Natural killer cell (primary cell): ENCODE results near the gene GRXCR2. TPM values are rescaled to one million over a fixed set of nuclear protein-coding genes. Genes with fewer than 3 reads are reported as not detected.

Experiments used
- ATAC-seq, 3 donors: fragments of 150-1000 bp in 2 of 3; fragments of 200-7000 bp in 1 of 3; cut with Tn5 transposase; 1 replicate in 1 of 3; 2 replicates in 2 of 3; pipeline ENCODE4 v1.10.0; 2021; ENCODE audit warnings: mild to moderate bottlenecking in 2 of 3, moderate library complexity in 2 of 3
- DNase-seq, 2 donors: peaks; one replicate each; pipeline versions ENCODE4 v3.0.0 to v3.0.0-alpha.2; 2013 to 2021; ENCODE audit warnings: mixed read lengths in 1 of 2
- H3K27ac ChIP-seq: one replicate; pipeline ENCODE4 v1.5.1; 2013; ENCODE audit warnings: mild to moderate bottlenecking, low read length
- H3K27me3 ChIP-seq: one replicate; pipeline ENCODE4 v1.6.1; 2013; ENCODE audit warnings: low read length; ENCODE audit not compliant: control insufficient read depth, insufficient read depth
- H3K36me3 ChIP-seq: one replicate; pipeline ENCODE4 v1.6.1; 2013; ENCODE audit warnings: low read length; ENCODE audit not compliant: control insufficient read depth, insufficient read depth
- H3K4me1 ChIP-seq: one replicate; pipeline ENCODE4 v1.6.1; 2013; ENCODE audit warnings: low read length; ENCODE audit not compliant: control insufficient read depth, insufficient read depth
- H3K4me3 ChIP-seq: one replicate; pipeline ENCODE4 v1.5.1; 2013; ENCODE audit warnings: low read length
- H3K9me3 ChIP-seq: one replicate; pipeline ENCODE4 v1.6.1; 2013; ENCODE audit warnings: low read length; ENCODE audit not compliant: control insufficient read depth, insufficient read depth
- H3K27ac Mint-ChIP-seq, 2 donors: one replicate each; pipeline ENCODE4 v1.8.0; 2022; ENCODE audit warnings: mild to moderate bottlenecking in 2 of 2, mixed read lengths in 2 of 2, moderate library complexity in 1 of 2
- H3K27me3 Mint-ChIP-seq, 2 donors: one replicate each; pipeline ENCODE4 v1.8.0; 2022; ENCODE audit warnings: low read depth in 2 of 2, mixed read lengths in 2 of 2
- H3K36me3 Mint-ChIP-seq: one replicate; pipeline ENCODE4 v1.8.0; 2022; ENCODE audit warnings: mixed read lengths
- H3K4me1 Mint-ChIP-seq, 2 donors: one replicate each; pipeline ENCODE4 v1.8.0; 2022; ENCODE audit warnings: mixed read lengths in 2 of 2
- H3K4me3 Mint-ChIP-seq: one replicate; pipeline ENCODE4 v1.8.0; 2022; ENCODE audit warnings: mild to moderate bottlenecking, moderate library complexity, mixed read lengths
- H3K9me3 Mint-ChIP-seq, 2 donors: one replicate each; pipeline ENCODE4 v1.8.0; 2022; ENCODE audit warnings: mixed read lengths in 2 of 2
- WGBS: methylation state at CpG from one replicate; pipeline ENCODE4 v1.1.7; 2013; ENCODE audit warnings: missing lambda C conversion rate; ENCODE audit not compliant: insufficient coverage; 5-methylcytosine and 5-hydroxymethylcytosine counted together
- intact Hi-C: fragments of 100-400 bp; cut with micrococcal nuclease; formaldehyde crosslinking; loops from one replicate; pipeline ENCODE4 v1.14.2; 2022
- total RNA-seq, 4 donors: library from RNA; stranded (reverse); fragments of 120-200 nt in 1 of 4; gene quantifications; one replicate each; pipeline versions ENCODE4 v1.2.3 to v1.2.4, GENCODE V29; 2013 to 2022
- TF ChIP-seq, protein P1 (sequence below): fragments of 200-600 bp; IDR thresholded peaks from one replicate; pipeline ENCODE4 v1.8.0; 2022; ENCODE audit warnings: antibody characterized with exemption

Gene GRXCR2
- total RNA-seq, 3 donors from 2014 or later (not counting 1 experiment from before 2014, with no cell fraction given) = not detected

DNA sequence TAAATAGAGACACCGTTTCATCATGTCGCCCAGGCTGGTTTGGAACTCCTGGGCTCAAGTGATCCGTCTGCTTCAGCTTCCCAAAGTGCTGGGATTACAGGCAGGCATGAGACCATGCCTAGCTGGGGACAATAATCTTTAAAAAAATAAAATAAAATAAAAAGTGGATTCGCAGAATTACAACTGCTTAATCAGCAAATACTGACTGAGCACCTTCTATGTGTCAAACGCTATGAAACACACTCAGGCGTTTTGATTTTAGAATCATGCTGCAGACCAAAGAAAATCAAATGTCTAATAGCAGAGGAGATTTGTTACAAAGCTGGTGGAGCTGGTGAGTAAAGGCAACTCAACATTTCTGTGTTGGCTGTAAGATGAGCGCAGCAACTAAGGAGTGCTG lies 40.9 kb upstream of the GRXCR2 start:
- no peak overlapping the region for H3K27ac Mint-ChIP-seq
- ATAC-seq = no peak
- Histone ChIP-seq H3K4me1 (no peaks in the 10 kb centered on the region), H3K36me3 (no peaks in the 10 kb centered on the region), H3K9me3 (no peaks in the 10 kb centered on the region), H3K27ac (no peak overlapping the region), H3K27me3 (no peaks in the 10 kb centered on the region), H3K4me3 (no peak overlapping the region)
- no peaks in the 10 kb centered on the region for H3K27me3 Mint-ChIP-seq
- no peak for DNase-seq
- no peaks in the 10 kb centered on the region for H3K36me3 Mint-ChIP-seq
- no peak overlapping the region for H3K4me3 Mint-ChIP-seq
- WGBS = 92% methylated on average over 7 of the region's 7 CpGs
- TF ChIP-seq, protein P1, sequence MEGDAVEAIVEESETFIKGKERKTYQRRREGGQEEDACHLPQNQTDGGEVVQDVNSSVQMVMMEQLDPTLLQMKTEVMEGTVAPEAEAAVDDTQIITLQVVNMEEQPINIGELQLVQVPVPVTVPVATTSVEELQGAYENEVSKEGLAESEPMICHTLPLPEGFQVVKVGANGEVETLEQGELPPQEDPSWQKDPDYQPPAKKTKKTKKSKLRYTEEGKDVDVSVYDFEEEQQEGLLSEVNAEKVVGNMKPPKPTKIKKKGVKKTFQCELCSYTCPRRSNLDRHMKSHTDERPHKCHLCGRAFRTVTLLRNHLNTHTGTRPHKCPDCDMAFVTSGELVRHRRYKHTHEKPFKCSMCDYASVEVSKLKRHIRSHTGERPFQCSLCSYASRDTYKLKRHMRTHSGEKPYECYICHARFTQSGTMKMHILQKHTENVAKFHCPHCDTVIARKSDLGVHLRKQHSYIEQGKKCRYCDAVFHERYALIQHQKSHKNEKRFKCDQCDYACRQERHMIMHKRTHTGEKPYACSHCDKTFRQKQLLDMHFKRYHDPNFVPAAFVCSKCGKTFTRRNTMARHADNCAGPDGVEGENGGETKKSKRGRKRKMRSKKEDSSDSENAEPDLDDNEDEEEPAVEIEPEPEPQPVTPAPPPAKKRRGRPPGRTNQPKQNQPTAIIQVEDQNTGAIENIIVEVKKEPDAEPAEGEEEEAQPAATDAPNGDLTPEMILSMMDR = no peak
- H3K9me3 Mint-ChIP-seq = no peaks in the 10 kb centered on the region
- H3K4me1 Mint-ChIP-seq = no peaks in the 10 kb centered on the region
- intact Hi-C loops = no loop called here

DNA sequence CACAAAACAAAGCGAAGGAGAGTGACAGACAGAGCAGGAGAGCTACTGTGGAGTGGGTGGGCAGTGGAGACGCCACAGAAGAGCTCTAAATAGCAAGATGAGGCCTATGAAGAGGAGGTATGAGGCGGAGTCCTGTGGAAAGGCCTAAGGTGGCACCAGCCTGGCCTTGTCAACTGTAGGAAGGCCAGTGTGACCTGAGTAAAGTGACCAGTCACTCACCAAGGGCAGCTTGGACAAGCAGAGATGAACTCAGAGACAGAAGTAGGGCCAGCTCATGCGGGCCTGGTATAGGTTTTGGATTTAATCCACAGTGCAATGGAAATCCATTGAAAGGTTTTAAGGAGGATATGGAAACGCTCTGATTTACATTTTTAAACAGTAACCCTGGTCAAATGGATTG lies 39.8 kb upstream of the GRXCR2 start:
- Mint-ChIP-seq H3K4me1 (no peaks in the 10 kb centered on the region), H3K4me3 (no peak overlapping the region), H3K36me3 (no peaks in the 10 kb centered on the region), H3K27me3 (no peaks in the 10 kb centered on the region), H3K9me3 (no peaks in the 10 kb centered on the region), H3K27ac (no peak overlapping the region)
- DNase-seq (no peak), ATAC-seq (no peak)
- Histone ChIP-seq H3K9me3 (no peaks in the 10 kb centered on the region), H3K4me3 (no peak overlapping the region), H3K36me3 (no peaks in the 10 kb centered on the region), H3K27me3 (no peaks in the 10 kb centered on the region), H3K27ac (no peak overlapping the region), H3K4me1 (no peaks in the 10 kb centered on the region)
- TF ChIP-seq, protein P1 = no peak
- intact Hi-C loops = no loop called here
- WGBS = 90% methylated on average over 4 of the region's 5 CpGs

DNA sequence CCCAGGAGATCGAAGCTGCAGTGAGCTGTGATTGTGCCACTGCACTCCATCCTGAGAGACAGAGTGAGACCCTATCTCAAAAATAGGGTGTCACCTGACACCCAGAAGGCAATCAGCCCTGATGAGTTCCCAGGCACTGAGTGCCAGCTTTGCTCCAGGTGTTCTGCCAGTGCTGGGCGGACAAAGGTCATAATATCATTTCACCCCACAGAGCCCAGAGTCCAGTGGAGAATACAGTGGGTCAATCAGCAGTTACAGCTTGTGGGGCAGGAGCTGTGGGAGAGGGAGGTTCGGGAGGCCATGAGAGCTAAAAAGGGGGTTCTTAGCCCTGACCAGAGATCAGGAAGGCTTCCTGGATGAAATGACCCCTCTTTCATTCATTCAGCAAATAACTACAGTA lies 39.2 kb upstream of the GRXCR2 start:
- no peaks in the 10 kb centered on the region for H3K4me1 Mint-ChIP-seq
- no peaks in the 10 kb centered on the region for H3K27me3 ChIP-seq
- no peaks in the 10 kb centered on the region for H3K4me1 ChIP-seq
- no peak overlapping the region for H3K4me3 ChIP-seq
- H3K27me3 Mint-ChIP-seq = no peaks in the 10 kb centered on the region
- TF ChIP-seq, protein P1 = no peak
- H3K9me3 Mint-ChIP-seq = no peaks in the 10 kb centered on the region
- ATAC-seq (no peak), DNase-seq (no peak)
- intact Hi-C loops = no loop called here
- no peak overlapping the region for H3K4me3 Mint-ChIP-seq
- no peaks in the 10 kb centered on the region for H3K36me3 Mint-ChIP-seq
- no peak overlapping the region for H3K27ac ChIP-seq
- WGBS = 93% methylated on average over 3 of the region's 3 CpGs
- no peaks in the 10 kb centered on the region for H3K9me3 ChIP-seq
- no peaks in the 10 kb centered on the region for H3K36me3 ChIP-seq
- H3K27ac Mint-ChIP-seq = no peak overlapping the region

DNA sequence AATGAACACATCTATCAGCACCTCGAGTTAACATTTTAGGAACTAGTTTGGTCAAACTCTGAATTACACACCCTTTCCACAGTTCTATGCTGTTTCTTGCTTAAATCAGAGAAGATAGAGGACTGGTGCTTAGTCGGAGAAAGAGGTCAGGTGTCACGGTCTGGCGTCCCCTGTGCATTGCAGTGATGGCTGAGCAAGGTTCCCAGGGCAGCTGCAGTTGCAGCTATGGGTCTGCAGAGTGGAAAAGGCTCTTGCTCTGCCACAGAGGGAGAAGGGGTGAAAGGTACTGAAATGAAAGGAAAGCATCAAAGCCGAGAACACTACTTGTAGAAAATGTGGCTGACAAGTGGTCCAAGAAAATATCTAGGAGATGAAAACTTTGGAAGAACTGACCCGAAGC lies 38.4 kb upstream of the GRXCR2 start:
- Mint-ChIP-seq H3K36me3 (no peaks in the 10 kb centered on the region), H3K9me3 (no peaks in the 10 kb centered on the region), H3K4me1 (no peaks in the 10 kb centered on the region), H3K4me3 (no peak overlapping the region), H3K27me3 (peaks cover 0 to 8% of the 10 kb centered on the region in 2 donors), H3K27ac (no peak overlapping the region)
- 95% methylated on average over 5 of the region's 6 CpGs for WGBS
- Histone ChIP-seq H3K36me3 (no peaks in the 10 kb centered on the region), H3K4me1 (no peaks in the 10 kb centered on the region), H3K27me3 (no peaks in the 10 kb centered on the region), H3K9me3 (no peaks in the 10 kb centered on the region), H3K4me3 (no peak overlapping the region), H3K27ac (no peak overlapping the region)
- DNase-seq (no peak), ATAC-seq (no peak)
- TF ChIP-seq, protein P1 = no peak
- intact Hi-C loops = no loop called here
